Nephron progenitor cell (in vitro differentiated cells): ENCODE results near the gene GPR17.

Source experiments
- DNase-seq: peaks from one replicate; pipeline ENCODE4 v3.0.0; 2021
- H3K27ac Mint-ChIP-seq: 2 replicates; pipeline ENCODE4 v1.8.0; 2021; ENCODE audit warnings: mild to moderate bottlenecking, moderate library complexity, mixed read lengths
- H3K27me3 Mint-ChIP-seq: 2 replicates; pipeline ENCODE4 v1.8.0; 2021; ENCODE audit warnings: mild to moderate bottlenecking, low read depth, mixed read lengths; ENCODE audit not compliant: poor library complexity
- H3K36me3 Mint-ChIP-seq: 2 replicates; pipeline ENCODE4 v1.8.0; 2021; ENCODE audit warnings: low read depth, mixed read lengths
- H3K4me1 Mint-ChIP-seq: 2 replicates; pipeline ENCODE4 v1.8.0; 2021; ENCODE audit warnings: mixed read lengths
- H3K4me3 Mint-ChIP-seq: 2 replicates; pipeline ENCODE4 v1.8.0; 2021; ENCODE audit warnings: mild to moderate bottlenecking, moderate library complexity, mixed read lengths
- H3K9me3 Mint-ChIP-seq: 2 replicates; pipeline ENCODE4 v1.8.0; 2021; ENCODE audit warnings: mild to moderate bottlenecking, moderate library complexity, mixed read lengths
- CTCF ChIP-seq: fragments of 200-600 bp; sonication (generic); IDR thresholded peaks from 2 replicates; pipeline ENCODE4 v1.5.0; 2021; ENCODE audit warnings: antibody characterized with exemption

GPR17 gene

DNA sequence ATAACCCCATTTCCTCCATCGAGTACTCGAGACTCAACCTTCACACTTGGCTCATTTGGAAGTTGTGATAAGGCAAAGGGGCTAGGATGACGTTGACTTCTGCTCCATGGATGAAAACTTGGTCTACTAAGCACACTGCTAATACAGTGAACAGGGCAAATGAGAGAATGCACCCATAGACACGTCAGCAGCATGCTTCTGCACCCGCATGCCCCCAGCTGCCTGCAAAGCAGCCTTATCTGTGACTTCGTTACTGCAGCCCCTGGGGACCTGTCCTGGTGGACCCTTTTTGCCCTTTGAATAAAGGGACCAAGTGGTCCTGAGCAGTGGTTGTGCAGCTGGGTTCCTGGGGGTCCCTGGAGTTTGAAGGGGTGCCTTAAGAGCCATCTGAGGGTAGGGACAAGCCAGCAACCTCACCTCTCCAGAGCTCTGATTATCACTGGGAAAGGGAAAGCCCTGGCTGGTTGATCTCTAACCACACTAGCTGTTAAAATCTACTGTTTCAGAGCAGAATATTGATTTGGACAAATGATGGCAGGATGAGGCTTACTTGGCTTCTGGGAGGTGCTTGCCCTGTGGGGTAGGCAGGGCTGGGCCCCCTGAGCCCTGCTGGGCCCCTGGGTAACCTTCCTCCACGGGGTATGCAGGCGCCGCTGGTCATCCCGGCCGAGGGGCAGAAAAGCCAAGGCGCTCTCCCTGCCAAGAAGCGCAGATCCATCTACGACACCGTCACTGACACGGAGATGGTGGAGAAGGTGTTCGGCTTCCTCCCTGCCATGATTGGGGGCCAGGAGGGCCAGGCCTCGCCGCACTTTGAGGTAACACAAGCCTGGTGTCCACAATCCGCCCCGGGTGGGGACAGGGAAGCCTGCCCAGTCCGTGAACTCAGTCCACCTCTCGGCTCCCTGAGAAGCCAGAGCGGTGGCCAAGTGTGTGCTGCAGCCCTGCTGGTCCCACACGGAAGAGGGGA, 37.6 kb upstream of the GPR17 start:
- no peak for TF ChIP-seq CTCF
- DNase-seq = no peak
- no peaks in the 10 kb centered on the region for H3K4me1 Mint-ChIP-seq
- H3K9me3 Mint-ChIP-seq = peaks cover 17% of the 10 kb centered on the region
- no peak overlapping the region for H3K27ac Mint-ChIP-seq
- H3K27me3 Mint-ChIP-seq = peaks cover 19% of the 10 kb centered on the region
- no peaks in the 10 kb centered on the region for H3K36me3 Mint-ChIP-seq
- no peak overlapping the region for H3K4me3 Mint-ChIP-seq

- no peak overlapping the region for H3K4me3 Mint-ChIP-seq
Observed at GRCh38 chr2:127609031-127609751, 36.8 kb upstream of the GPR17 start.

DNA sequence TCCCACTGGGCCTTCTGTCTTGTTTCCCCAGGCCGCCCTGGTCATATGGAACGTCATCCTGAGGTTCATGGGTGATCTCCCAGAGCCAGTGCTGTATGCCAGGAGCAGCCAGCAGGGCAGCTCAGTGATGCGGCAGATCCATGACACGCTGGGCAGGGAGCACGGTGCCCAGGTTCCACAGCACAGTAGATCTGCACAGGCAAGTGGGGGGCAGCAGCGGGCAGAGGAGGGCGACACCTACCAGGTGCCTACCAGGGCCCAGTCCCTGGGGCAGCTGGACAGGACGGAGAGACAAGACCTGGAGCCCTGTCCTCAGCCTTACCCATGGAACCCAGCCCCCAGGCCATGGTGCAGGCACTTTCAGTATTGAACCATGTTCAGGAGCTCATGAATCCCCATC, 36.1 kb upstream of the GPR17 start:
- Mint-ChIP-seq H3K36me3 (no peaks in the 10 kb centered on the region), H3K27me3 (peaks cover 21% of the 10 kb centered on the region), H3K9me3 (peaks cover 17% of the 10 kb centered on the region), H3K4me3 (no peak overlapping the region), H3K4me1 (no peaks in the 10 kb centered on the region), H3K27ac (no peak overlapping the region)
- DNase-seq = no peak
- TF ChIP-seq CTCF = no peak

More at GRCh38 chr2:127609031-127609751, 36.8 kb upstream of the GPR17 start:
- H3K27me3 Mint-ChIP-seq = peaks cover 19% of the 10 kb centered on the region
- DNase-seq = no peak
- H3K27ac Mint-ChIP-seq = no peak overlapping the region
- peaks cover 19% of the 10 kb centered on the region for H3K9me3 Mint-ChIP-seq
- H3K4me1 Mint-ChIP-seq = no peaks in the 10 kb centered on the region
- no peak for TF ChIP-seq CTCF
- no peaks in the 10 kb centered on the region for H3K36me3 Mint-ChIP-seq

GRCh38 chr2:127610561-127610960, 35.4 kb upstream of the GPR17 start:
- TF ChIP-seq CTCF = no peak
- Mint-ChIP-seq H3K9me3 (peaks cover 18% of the 10 kb centered on the region), H3K4me1 (peaks cover 7% of the 10 kb centered on the region), H3K27ac (no peak overlapping the region), H3K4me3 (no peak overlapping the region), H3K27me3 (peaks cover 20% of the 10 kb centered on the region), H3K36me3 (no peaks in the 10 kb centered on the region)
- DNase-seq = no peak

GRCh38 chr2:127611076-127611925, 34.7 kb upstream of the GPR17 start:
- no peak for DNase-seq
- peaks cover 20% of the 10 kb centered on the region for H3K9me3 Mint-ChIP-seq
- no peak overlapping the region for H3K27ac Mint-ChIP-seq
- no peak for TF ChIP-seq CTCF
- H3K36me3 Mint-ChIP-seq = no peaks in the 10 kb centered on the region
- no peak overlapping the region for H3K4me3 Mint-ChIP-seq
- H3K4me1 Mint-ChIP-seq = peaks cover 14% of the 10 kb centered on the region
- peaks cover 26% of the 10 kb centered on the region for H3K27me3 Mint-ChIP-seq
